ENCODE data around the gene ZC3H14.

Gene ZC3H14

GRCh38 chr14:88545256-88545655 lies 17.6 kb upstream of the ZC3H14 start:
- Histone ChIP-seq H3K4me3 (ENCODE audit: control insufficient read depth in 1 of 7, extremely low read depth in 1 of 7, insufficient read depth in 4 of 7, low read depth in 2 of 7, low read length in 6 of 7) (no peak overlapping the region), H3K4me1 (ENCODE audit: control extremely low read depth in 1 of 4, control insufficient read depth in 4 of 4, insufficient read depth in 4 of 4, low read length in 3 of 4) (no peaks in the 10 kb centered on the region), H3K36me3 (ENCODE audit: control insufficient read depth in 4 of 4, insufficient read depth in 4 of 4, low read length in 3 of 4) (no peaks in the 10 kb centered on the region), H3K27me3 (replicated peaks in 2 of 5; ENCODE audit: control insufficient read depth in 4 of 5, insufficient read depth in 5 of 5, low read length in 4 of 5) (peaks cover 0 to 1% (median 0%) of the 10 kb centered on the region in 5 experiments), H3K27ac (ENCODE audit: insufficient read depth in 1 of 2, low read depth in 1 of 2, low read length in 2 of 2, poor library complexity in 1 of 2, severe bottlenecking in 2 of 2) (no peak overlapping the region), H3K9me3 (ENCODE audit: control extremely low read depth in 1 of 5, control insufficient read depth in 4 of 5, insufficient read depth in 2 of 5, low read depth in 1 of 5, low read length in 4 of 5) (no peaks in the 10 kb centered on the region)
- DNase-seq, result no peak
- CTCF ChIA-PET, result no interaction called here
- WGBS (ENCODE audit: insufficient coverage), result 93% methylated on average over 3 of the region's 3 CpGs
- POLR2A ChIA-PET, result no interaction called here

GRCh38 chr14:88546621-88547385 lies 16.0 kb upstream of the ZC3H14 start:
- Histone ChIP-seq H3K36me3 (ENCODE audit: control insufficient read depth in 4 of 4, insufficient read depth in 4 of 4, low read length in 3 of 4) (no peaks in the 10 kb centered on the region), H3K27ac (ENCODE audit: insufficient read depth in 1 of 2, low read depth in 1 of 2, low read length in 2 of 2, poor library complexity in 1 of 2, severe bottlenecking in 2 of 2) (no peak overlapping the region), H3K27me3 (replicated peaks in 2 of 5; ENCODE audit: control insufficient read depth in 4 of 5, insufficient read depth in 5 of 5, low read length in 4 of 5) (peaks cover 0 to 8% (median 3%) of the 10 kb centered on the region in 5 experiments), H3K9me3 (ENCODE audit: control extremely low read depth in 1 of 5, control insufficient read depth in 4 of 5, insufficient read depth in 2 of 5, low read depth in 1 of 5, low read length in 4 of 5) (no peaks in the 10 kb centered on the region), H3K4me3 (ENCODE audit: control insufficient read depth in 1 of 7, extremely low read depth in 1 of 7, insufficient read depth in 4 of 7, low read depth in 2 of 7, low read length in 6 of 7) (no peak overlapping the region), H3K4me1 (ENCODE audit: control extremely low read depth in 1 of 4, control insufficient read depth in 4 of 4, insufficient read depth in 4 of 4, low read length in 3 of 4) (peaks cover 0 to 9% (median 8%) of the 10 kb centered on the region in 4 experiments)
- no peak for DNase-seq
- ChIA-PET POLR2A (interaction anchor here (0.7 kb wide), 1 partner anchor 48 kb away, joined by 3 read pairs; no protein-coding TSS in a partner anchor), CTCF (no interaction called here)
- 100% methylated on average over 1 of the region's 4 CpGs for WGBS (ENCODE audit: insufficient coverage)

DNA sequence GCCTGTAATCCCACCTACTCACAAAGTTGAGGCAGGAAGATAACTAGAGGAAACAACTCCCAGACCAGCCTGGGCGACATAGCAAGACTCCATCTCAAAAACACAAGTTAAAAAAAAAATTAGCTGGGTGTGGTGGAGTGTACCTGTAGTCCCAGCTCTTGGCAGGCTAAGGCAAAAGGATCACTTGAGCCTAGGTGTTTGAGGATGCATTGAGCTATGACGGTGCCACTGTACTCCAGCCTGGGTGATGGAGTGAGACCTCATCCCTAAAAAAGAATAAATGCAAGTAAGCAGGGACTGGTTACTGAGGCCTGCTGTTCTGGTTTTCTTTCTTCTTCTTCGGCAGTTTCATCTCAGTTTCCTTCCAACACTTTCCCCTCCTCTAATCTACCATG lies 15.5 kb upstream of the ZC3H14 start:
- peaks cover 5 to 14% (median 8%) of the 10 kb centered on the region in 5 experiments for H3K27me3 ChIP-seq (replicated peaks in 2 of 5; ENCODE audit: control insufficient read depth in 4 of 5, insufficient read depth in 5 of 5, low read length in 4 of 5)
- ChIA-PET CTCF (no interaction called here), POLR2A (no interaction called here)
- H3K27ac ChIP-seq (ENCODE audit: insufficient read depth in 1 of 2, low read depth in 1 of 2, low read length in 2 of 2, poor library complexity in 1 of 2, severe bottlenecking in 2 of 2), result no peak overlapping the region
- no peak overlapping the region for H3K4me3 ChIP-seq (ENCODE audit: control insufficient read depth in 1 of 7, extremely low read depth in 1 of 7, insufficient read depth in 4 of 7, low read depth in 2 of 7, low read length in 6 of 7)
- WGBS (ENCODE audit: insufficient coverage), result 100% methylated on average over 2 of the region's 3 CpGs
- H3K36me3 ChIP-seq (ENCODE audit: control insufficient read depth in 4 of 4, insufficient read depth in 4 of 4, low read length in 3 of 4), result no peaks in the 10 kb centered on the region
- no peak for DNase-seq
- peaks cover 0 to 13% (median 11%) of the 10 kb centered on the region in 4 experiments for H3K4me1 ChIP-seq (ENCODE audit: control extremely low read depth in 1 of 4, control insufficient read depth in 4 of 4, insufficient read depth in 4 of 4, low read length in 3 of 4)
- H3K9me3 ChIP-seq (ENCODE audit: control extremely low read depth in 1 of 5, control insufficient read depth in 4 of 5, insufficient read depth in 2 of 5, low read depth in 1 of 5, low read length in 4 of 5), result no peaks in the 10 kb centered on the region

GRCh38 chr14:88550078-88550477 lies 12.8 kb upstream of the ZC3H14 start:
- 100% methylated on average over 13 of the region's 15 CpGs for WGBS (ENCODE audit: insufficient coverage)
- CTCF ChIA-PET, result no interaction called here

DNA sequence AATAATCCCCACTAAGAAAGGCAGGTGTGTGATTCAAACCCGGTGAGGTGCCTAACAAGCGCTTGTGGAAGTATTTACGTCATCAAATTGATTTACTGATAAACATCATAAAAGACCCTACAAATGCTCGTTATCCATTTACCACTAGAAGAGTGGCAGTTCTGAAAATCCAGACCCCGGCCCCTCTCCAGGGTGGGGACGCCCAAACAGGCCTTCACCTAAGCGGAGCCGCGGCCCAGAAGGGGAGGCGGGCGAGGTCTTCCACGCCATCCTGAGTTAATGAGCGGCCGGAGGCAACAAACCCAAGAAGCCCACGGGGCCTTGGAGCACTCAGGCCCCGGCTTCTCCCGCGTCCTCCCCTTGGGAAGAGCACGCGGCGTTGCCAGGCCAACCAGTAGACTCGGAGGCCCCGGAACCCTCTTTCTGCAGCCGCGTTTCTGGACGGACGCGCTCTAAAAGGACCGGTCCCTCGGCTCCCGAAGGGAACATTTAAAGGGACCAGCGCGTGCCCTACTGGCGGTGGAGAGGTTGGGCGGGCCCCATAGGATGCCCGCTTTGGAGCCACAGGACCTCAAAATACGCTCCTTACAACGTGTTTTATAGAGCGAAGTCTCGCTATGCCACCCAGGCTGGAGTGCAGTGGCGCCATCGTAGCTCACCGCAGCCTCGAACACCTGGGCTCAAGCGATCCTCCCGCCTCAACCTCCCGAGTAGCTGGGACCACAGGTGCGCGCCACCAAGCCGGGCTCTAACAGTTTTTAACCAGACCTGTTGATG lies 11.6 kb upstream of the ZC3H14 start:
- Histone ChIP-seq H3K27ac (ENCODE audit: insufficient read depth in 1 of 2, low read depth in 1 of 2, low read length in 2 of 2, poor library complexity in 1 of 2, severe bottlenecking in 2 of 2) (no peak overlapping the region), H3K27me3 (replicated peaks in 2 of 5; ENCODE audit: control insufficient read depth in 4 of 5, insufficient read depth in 5 of 5, low read length in 4 of 5) (peaks cover 19 to 53% (median 31%) of the 10 kb centered on the region in 5 experiments), H3K4me1 (ENCODE audit: control extremely low read depth in 1 of 4, control insufficient read depth in 4 of 4, insufficient read depth in 4 of 4, low read length in 3 of 4) (peaks cover 2 to 23% (median 20%) of the 10 kb centered on the region in 4 experiments), H3K9me3 (ENCODE audit: control extremely low read depth in 1 of 5, control insufficient read depth in 4 of 5, insufficient read depth in 2 of 5, low read depth in 1 of 5, low read length in 4 of 5) (no peaks in the 10 kb centered on the region), H3K4me3 (ENCODE audit: control insufficient read depth in 1 of 7, extremely low read depth in 1 of 7, insufficient read depth in 4 of 7, low read depth in 2 of 7, low read length in 6 of 7) (peak overlapping the region; percentile 41 to 79 (median 57)), H3K36me3 (ENCODE audit: control insufficient read depth in 4 of 4, insufficient read depth in 4 of 4, low read length in 3 of 4) (no peaks in the 10 kb centered on the region)
- 16% methylated on average over 40 of the region's 50 CpGs for WGBS (ENCODE audit: insufficient coverage)
- DNase-seq, result peak; percentile 33 to 57 (median 47)
- CTCF ChIA-PET, result interaction anchor here (1.1 kb wide), 1 partner anchor 13 kb away, joined by 3 read pairs; no protein-coding TSS in a partner anchor
- POLR2A ChIA-PET, result no interaction called here

More at GRCh38 chr14:88550078-88550477, 12.8 kb upstream of the ZC3H14 start:
- peaks cover 15 to 41% (median 21%) of the 10 kb centered on the region in 5 experiments for H3K27me3 ChIP-seq (replicated peaks in 2 of 5; ENCODE audit: control insufficient read depth in 4 of 5, insufficient read depth in 5 of 5, low read length in 4 of 5)
- H3K36me3 ChIP-seq (ENCODE audit: control insufficient read depth in 4 of 4, insufficient read depth in 4 of 4, low read length in 3 of 4), result no peaks in the 10 kb centered on the region
- H3K4me3 ChIP-seq (ENCODE audit: control insufficient read depth in 1 of 7, extremely low read depth in 1 of 7, insufficient read depth in 4 of 7, low read depth in 2 of 7, low read length in 6 of 7), result no peak overlapping the region
- H3K4me1 ChIP-seq (ENCODE audit: control extremely low read depth in 1 of 4, control insufficient read depth in 4 of 4, insufficient read depth in 4 of 4, low read length in 3 of 4), result peaks cover 2 to 23% (median 20%) of the 10 kb centered on the region in 4 experiments
- H3K27ac ChIP-seq (ENCODE audit: insufficient read depth in 1 of 2, low read depth in 1 of 2, low read length in 2 of 2, poor library complexity in 1 of 2, severe bottlenecking in 2 of 2), result no peak overlapping the region
- no peak for DNase-seq
- H3K9me3 ChIP-seq (ENCODE audit: control extremely low read depth in 1 of 5, control insufficient read depth in 4 of 5, insufficient read depth in 2 of 5, low read depth in 1 of 5, low read length in 4 of 5), result no peaks in the 10 kb centered on the region
- POLR2A ChIA-PET, result no interaction called here

DNA sequence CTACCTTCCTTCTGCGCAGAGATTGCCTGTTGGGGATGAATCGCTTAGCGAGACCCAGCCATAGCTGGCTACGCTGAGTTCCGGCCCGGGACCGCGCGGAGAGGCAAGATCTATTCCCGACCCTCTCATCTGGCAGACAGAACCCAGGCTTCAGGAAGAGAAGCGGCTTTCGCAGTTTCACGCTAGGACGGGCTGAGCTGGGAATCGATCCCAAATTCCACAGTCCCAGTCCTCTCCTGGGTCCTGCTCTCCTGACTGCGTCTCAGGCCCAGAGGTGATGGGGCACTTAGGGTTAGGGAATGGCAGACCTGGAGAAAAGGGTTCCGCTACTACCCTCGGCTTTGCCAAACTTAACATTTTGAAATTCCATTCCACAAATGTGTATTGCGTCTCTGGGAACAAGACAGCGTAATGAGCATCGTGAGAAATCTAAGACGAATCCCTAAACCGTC lies 10.8 kb upstream of the ZC3H14 start:
- Histone ChIP-seq H3K27me3 (replicated peaks in 2 of 5; ENCODE audit: control insufficient read depth in 4 of 5, insufficient read depth in 5 of 5, low read length in 4 of 5) (peaks cover 21 to 60% (median 36%) of the 10 kb centered on the region in 5 experiments), H3K27ac (ENCODE audit: insufficient read depth in 1 of 2, low read depth in 1 of 2, low read length in 2 of 2, poor library complexity in 1 of 2, severe bottlenecking in 2 of 2) (no peak overlapping the region), H3K36me3 (ENCODE audit: control insufficient read depth in 4 of 4, insufficient read depth in 4 of 4, low read length in 3 of 4) (no peaks in the 10 kb centered on the region), H3K4me3 (ENCODE audit: control insufficient read depth in 1 of 7, extremely low read depth in 1 of 7, insufficient read depth in 4 of 7, low read depth in 2 of 7, low read length in 6 of 7) (peak overlapping the region in 5 of 7 experiments; percentile 51 to 79 (median 62)), H3K9me3 (ENCODE audit: control extremely low read depth in 1 of 5, control insufficient read depth in 4 of 5, insufficient read depth in 2 of 5, low read depth in 1 of 5, low read length in 4 of 5) (no peaks in the 10 kb centered on the region), H3K4me1 (ENCODE audit: control extremely low read depth in 1 of 4, control insufficient read depth in 4 of 4, insufficient read depth in 4 of 4, low read length in 3 of 4) (peaks cover 2 to 25% (median 21%) of the 10 kb centered on the region in 4 experiments)
- ChIA-PET CTCF (interaction anchor here (1.0 to 1.1 kb wide), 2 partner anchors 13 to 538 kb away, joined by 3 read pairs; no protein-coding TSS in a partner anchor), POLR2A (no interaction called here)
- 15% methylated on average over 22 of the region's 23 CpGs for WGBS (ENCODE audit: insufficient coverage)
- DNase-seq, result peak in 1 of 3 donors; percentile 5

Data from common myeloid progenitor, CD34-positive (primary cell).